ENCODE measurements around the gene PARP8. TPM values are rescaled to one million over a fixed set of nuclear protein-coding genes. Genes with fewer than 3 reads are reported as not detected.

PARP8 gene
- total and polyA plus RNA-seq, 2 of the 8 experiments (the other 6 are each of a cell fraction or from before 2014, with no cell fraction given) = 16.6 to 30.6 TPM

DNA sequence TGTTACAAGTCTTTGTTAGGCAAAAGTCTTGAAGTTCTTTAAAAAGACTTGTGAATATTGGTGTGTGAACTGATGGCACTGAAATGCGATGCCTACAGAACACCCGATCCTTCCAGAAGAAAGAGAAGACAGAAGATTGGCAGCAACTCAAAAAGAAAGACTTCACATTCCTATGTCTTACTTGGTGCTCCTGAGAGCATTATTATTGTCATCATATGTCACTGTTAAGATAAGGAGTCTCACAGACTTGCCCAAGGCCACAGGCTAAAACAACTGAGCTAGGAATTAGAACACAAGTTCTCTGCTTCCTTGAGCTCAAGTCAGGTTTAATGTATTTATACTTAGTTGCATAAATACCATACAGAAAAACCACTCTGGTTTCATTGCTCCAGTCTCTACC is 198.0 kb downstream of the PARP8 start:
- no peak overlapping the region for H4K91ac ChIP-seq (replicated peaks; ENCODE audit: insufficient read length, low read length)
- H3K4me2 ChIP-seq (ENCODE audit: insufficient read depth in 1 of 2, low read depth in 2 of 2, low read length in 2 of 2) = no peak overlapping the region
- WGBS, 2 experiments (ENCODE audit: extremely low coverage in 1 of 2, insufficient coverage in 1 of 2, insufficient read length in 1 of 2, insufficient replicate concordance in 2 of 2, low coverage in 1 of 2, low lambda C conversion rate in 2 of 2, missing lambda C conversion rate in 1 of 2) = 45% methylated on average over 2 of the region's 2 CpGs; no CpG with 5 or more reads in 1 of the 2 experiments
- no peak overlapping the region for H3K9ac ChIP-seq (replicated peaks in 1 of 4; ENCODE audit: extremely low read depth in 1 of 4, low read depth in 3 of 4, low read length in 3 of 4)
- H3K27ac ChIP-seq (ENCODE audit: low read depth, low read length) = no peak overlapping the region
- TF ChIP-seq SIN3A (conservative IDR thresholded peaks at IDR 0.05 in 1 of 2, IDR thresholded peaks at IDR 0.05 in 1 of 2; ENCODE audit: low read depth in 1 of 2, low read length in 2 of 2) (no peak), CTBP2 (IDR thresholded peaks at IDR 0.05; ENCODE audit: borderline replicate concordance, insufficient read depth, insufficient read length, low read length) (no peak), GABPA (IDR thresholded peaks at IDR 0.05; ENCODE audit: borderline replicate concordance, insufficient read depth, low read length) (no peak), POU5F1 (IDR thresholded peaks at IDR 0.05; ENCODE audit: low read depth, low read length) (no peak), POLR2A (IDR thresholded peaks at IDR 0.05; ENCODE audit: control extremely low read depth in 1 of 2, low read depth in 2 of 2, low read length in 2 of 2) (no peak), TAF1 (IDR thresholded peaks at IDR 0.05; ENCODE audit: low read depth, low read length) (no peak), CBX5 (IDR thresholded peaks at IDR 0.05; ENCODE audit: low read depth, low read length) (no peak), ASH2L (IDR thresholded peaks at IDR 0.05; ENCODE audit: low read length) (no peak), FOSL1 (IDR thresholded peaks at IDR 0.05; ENCODE audit: insufficient read depth, low read depth, low read length) (no peak), GTF2F1 (IDR thresholded peaks at IDR 0.05; ENCODE audit: borderline replicate concordance, low read depth, low read length) (no peak), SIX5 (IDR thresholded peaks at IDR 0.05; ENCODE audit: low read depth, low read length) (no peak), HDAC6 (IDR thresholded peaks at IDR 0.05; ENCODE audit: low read depth, low read length) (no peak)
- H4K20me1 ChIP-seq (replicated peaks in 1 of 2; ENCODE audit: control insufficient read depth in 1 of 2, insufficient read depth in 2 of 2, low read length in 2 of 2) = no peaks in the 10 kb centered on the region
- no peaks in the 10 kb centered on the region for H3K9me3 ChIP-seq (ENCODE audit: insufficient read depth in 2 of 2, low read depth in 1 of 2, low read length in 1 of 2)
- H3K14ac ChIP-seq (ENCODE audit: insufficient read length) = no peak overlapping the region
- H3K4ac ChIP-seq (replicated peaks; ENCODE audit: insufficient read length, low read depth, low read length) = no peak overlapping the region
- no peak overlapping the region for H3K18ac ChIP-seq (ENCODE audit: extremely low read depth, low read length)
- H3K56ac ChIP-seq (replicated peaks; ENCODE audit: insufficient read length, low read depth, low read length) = no peak overlapping the region
- H2BK5ac ChIP-seq (ENCODE audit: low read depth, low read length) = no peak overlapping the region
- no peak overlapping the region for H3K4me3 ChIP-seq (ENCODE audit: extremely low read depth in 1 of 4, insufficient read depth in 2 of 4, low read depth in 3 of 4, low read length in 4 of 4)
- H3K27me3 ChIP-seq (replicated peaks in 1 of 4; ENCODE audit: control insufficient read depth in 3 of 4, extremely low read depth in 1 of 4, insufficient read depth in 3 of 4, low read length in 3 of 4) = no peaks in the 10 kb centered on the region
- no peak for FAIRE-seq
- no peak overlapping the region for H2BK12ac ChIP-seq (ENCODE audit: low read depth, low read length)
- H4K8ac ChIP-seq (ENCODE audit: extremely low read depth, insufficient read depth, low read length) = no peak overlapping the region
- no peaks in the 10 kb centered on the region for H3K79me1 ChIP-seq (ENCODE audit: low read depth, low read length)
- no peak overlapping the region for H2AFZ ChIP-seq (ENCODE audit: low read length)
- H2BK20ac ChIP-seq (ENCODE audit: low read length) = no peak overlapping the region
- H2BK120ac ChIP-seq (replicated peaks; ENCODE audit: low read depth, low read length) = no peak overlapping the region
- H2AK5ac ChIP-seq (ENCODE audit: low read depth, low read length) = no peak overlapping the region
- ChIA-PET CTCF (ENCODE audit: partially characterized antibody) (no interaction called here), POLR2A (ENCODE audit: partially characterized antibody) (no interaction called here)
- no peaks in the 10 kb centered on the region for H3K79me2 ChIP-seq (ENCODE audit: control insufficient read depth in 1 of 2, insufficient read depth in 2 of 2, low read length in 2 of 2)
- H3K36me3 ChIP-seq (ENCODE audit: control insufficient read depth in 2 of 4, insufficient read depth in 4 of 4, low read length in 3 of 4) = no peaks in the 10 kb centered on the region
- DNase-seq (ENCODE audit: low read depth in 1 of 2, low spot score in 2 of 2) = no peak
- no peak overlapping the region for H2BK15ac ChIP-seq (ENCODE audit: low read length)
- no peak overlapping the region for H3K23ac ChIP-seq (ENCODE audit: insufficient read length)
- H3K4me1 ChIP-seq (replicated peaks in 1 of 4; ENCODE audit: control insufficient read depth in 3 of 4, insufficient read depth in 4 of 4, low read length in 3 of 4) = no peaks in the 10 kb centered on the region
- no peaks in the 10 kb centered on the region for H3K23me2 ChIP-seq (ENCODE audit: low read depth, low read length)
- no peak overlapping the region for H4K5ac ChIP-seq (ENCODE audit: insufficient read length, low read depth, low read length)

All from H1 (cell line).